Measurements from ENCODE around the gene MTHFD2. TPM values are rescaled to one million over a fixed set of nuclear protein-coding genes. Genes with fewer than 3 reads are reported as not detected.

The MTHFD2 gene
- total RNA-seq, 3 donors from 2014 or later (not counting 1 experiment from before 2014, with no cell fraction given): 28.7 to 41.1 (median 40.5) TPM

DNA sequence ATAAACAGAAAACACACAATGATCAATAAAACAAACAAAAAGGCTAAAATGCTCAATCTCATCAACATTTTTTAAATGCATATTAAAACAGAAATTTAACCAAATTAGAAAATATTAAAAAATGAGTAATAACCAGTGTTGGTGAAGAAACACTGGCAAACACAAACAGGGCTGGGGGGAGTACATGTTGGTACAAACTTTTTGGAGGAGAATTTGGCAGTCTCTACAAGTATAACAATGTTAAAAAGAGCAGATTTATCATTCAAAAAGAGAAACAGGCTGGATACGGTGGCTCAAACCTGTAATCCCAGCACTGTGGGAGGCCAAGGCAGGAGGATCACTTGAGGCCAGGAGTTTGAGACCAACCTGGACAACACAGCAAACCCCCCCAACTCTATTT is 33.7 kb upstream of the MTHFD2 start:
- Histone ChIP-seq H3K36me3 (ENCODE audit: control insufficient read depth, insufficient read depth, low read length) (peaks cover 80% of the 10 kb centered on the region), H3K27ac (ENCODE audit: low read length) (no peak overlapping the region), H3K4me1 (ENCODE audit: control insufficient read depth, insufficient read depth, low read length) (no peaks in the 10 kb centered on the region), H3K4me3 (ENCODE audit: low read length) (no peak overlapping the region), H3K9me3 (ENCODE audit: control insufficient read depth, insufficient read depth, low read length) (peaks cover 3% of the 10 kb centered on the region), H3K27me3 (ENCODE audit: control insufficient read depth, insufficient read depth, low read length) (no peaks in the 10 kb centered on the region)
- ATAC-seq (no peak), DNase-seq (no peak)
- TF ChIP-seq, protein P1, sequence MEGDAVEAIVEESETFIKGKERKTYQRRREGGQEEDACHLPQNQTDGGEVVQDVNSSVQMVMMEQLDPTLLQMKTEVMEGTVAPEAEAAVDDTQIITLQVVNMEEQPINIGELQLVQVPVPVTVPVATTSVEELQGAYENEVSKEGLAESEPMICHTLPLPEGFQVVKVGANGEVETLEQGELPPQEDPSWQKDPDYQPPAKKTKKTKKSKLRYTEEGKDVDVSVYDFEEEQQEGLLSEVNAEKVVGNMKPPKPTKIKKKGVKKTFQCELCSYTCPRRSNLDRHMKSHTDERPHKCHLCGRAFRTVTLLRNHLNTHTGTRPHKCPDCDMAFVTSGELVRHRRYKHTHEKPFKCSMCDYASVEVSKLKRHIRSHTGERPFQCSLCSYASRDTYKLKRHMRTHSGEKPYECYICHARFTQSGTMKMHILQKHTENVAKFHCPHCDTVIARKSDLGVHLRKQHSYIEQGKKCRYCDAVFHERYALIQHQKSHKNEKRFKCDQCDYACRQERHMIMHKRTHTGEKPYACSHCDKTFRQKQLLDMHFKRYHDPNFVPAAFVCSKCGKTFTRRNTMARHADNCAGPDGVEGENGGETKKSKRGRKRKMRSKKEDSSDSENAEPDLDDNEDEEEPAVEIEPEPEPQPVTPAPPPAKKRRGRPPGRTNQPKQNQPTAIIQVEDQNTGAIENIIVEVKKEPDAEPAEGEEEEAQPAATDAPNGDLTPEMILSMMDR (IDR thresholded peaks at IDR 0.05): no peak
- Mint-ChIP-seq H3K4me3 (no peak overlapping the region), H3K9me3 (peaks cover 2 to 3% of the 10 kb centered on the region in 2 donors), H3K27ac (peak overlapping the region in 1 of 2 donors; percentile 56), H3K36me3 (peaks cover 30% of the 10 kb centered on the region), H3K4me1 (peaks cover 7 to 11% of the 10 kb centered on the region in 2 donors), H3K27me3 (ENCODE audit: low read depth in 2 of 2) (no peaks in the 10 kb centered on the region)
- WGBS (ENCODE audit: insufficient coverage): 100% methylated on average over 1 of the region's 1 CpG
- intact Hi-C loops (cut with micrococcal nuclease): no loop called here

DNA sequence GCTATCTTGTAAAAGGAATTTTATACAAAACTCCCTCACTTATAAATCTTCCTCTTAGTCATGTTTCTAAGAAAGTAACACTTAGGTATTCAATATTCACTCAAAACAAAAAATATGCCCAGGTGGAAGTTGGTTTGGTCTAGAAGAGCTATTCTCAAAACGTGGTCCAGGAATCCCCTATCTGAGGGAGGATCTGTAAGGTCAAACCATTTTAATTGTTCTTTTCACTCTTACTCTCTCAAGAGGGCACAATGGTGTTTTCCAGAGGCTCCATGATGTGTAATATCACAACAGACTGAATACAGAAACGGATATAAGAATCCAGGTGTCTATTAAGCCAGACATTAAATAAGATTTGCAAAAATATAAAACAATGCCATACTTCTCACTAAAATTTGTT is 29.7 kb upstream of the MTHFD2 start:
- H3K4me1 ChIP-seq (ENCODE audit: control insufficient read depth, insufficient read depth, low read length): peaks cover 10% of the 10 kb centered on the region
- no peak overlapping the region for H3K4me3 Mint-ChIP-seq
- no peak for ATAC-seq
- peaks cover 27% of the 10 kb centered on the region for H3K36me3 Mint-ChIP-seq
- H3K4me3 ChIP-seq (ENCODE audit: low read length): no peak overlapping the region
- 57% methylated on average over 2 of the region's 2 CpGs for WGBS (ENCODE audit: insufficient coverage)
- intact Hi-C loops (cut with micrococcal nuclease): no loop called here
- no peaks in the 10 kb centered on the region for H3K27me3 Mint-ChIP-seq (ENCODE audit: low read depth in 2 of 2)
- H3K27ac ChIP-seq (ENCODE audit: low read length): no peak overlapping the region
- H3K9me3 ChIP-seq (ENCODE audit: control insufficient read depth, insufficient read depth, low read length): peaks cover 3% of the 10 kb centered on the region
- peaks cover 2 to 3% of the 10 kb centered on the region in 2 donors for H3K9me3 Mint-ChIP-seq
- DNase-seq: no peak
- TF ChIP-seq, protein P1 (IDR thresholded peaks at IDR 0.05): no peak
- H3K4me1 Mint-ChIP-seq: peaks cover 18 to 26% of the 10 kb centered on the region in 2 donors
- H3K27me3 ChIP-seq (ENCODE audit: control insufficient read depth, insufficient read depth, low read length): no peaks in the 10 kb centered on the region
- H3K36me3 ChIP-seq (ENCODE audit: control insufficient read depth, insufficient read depth, low read length): peaks cover 76% of the 10 kb centered on the region
- H3K27ac Mint-ChIP-seq: peak overlapping the region in 1 of 2 donors; percentile 41

DNA sequence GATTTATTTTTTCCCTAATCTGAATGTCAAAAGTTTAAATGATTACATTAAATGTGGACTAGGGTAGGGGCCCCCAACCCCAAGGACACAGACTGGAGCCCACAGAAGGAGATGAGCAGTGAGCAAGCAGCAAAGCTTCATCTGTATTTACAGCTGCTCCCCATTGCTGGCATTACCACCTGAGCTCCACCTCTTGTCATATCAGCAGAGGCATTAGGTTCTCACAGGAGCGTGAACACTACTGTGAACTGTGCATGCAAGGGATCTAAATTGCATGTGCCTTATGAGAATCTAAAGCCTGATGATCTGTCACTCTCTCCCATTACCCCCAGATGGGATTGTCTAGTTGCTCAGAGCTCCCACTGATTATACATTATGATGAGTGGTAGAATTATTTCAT is 23.5 kb upstream of the MTHFD2 start:
- Mint-ChIP-seq H3K9me3 (no peaks in the 10 kb centered on the region), H3K36me3 (no peaks in the 10 kb centered on the region), H3K27ac (peak overlapping the region; percentile 91 to 93), H3K4me1 (peaks cover 47 to 56% of the 10 kb centered on the region in 2 donors), H3K27me3 (ENCODE audit: low read depth in 2 of 2) (no peaks in the 10 kb centered on the region), H3K4me3 (peak overlapping the region; percentile 89)
- Histone ChIP-seq H3K4me3 (ENCODE audit: low read length) (no peak overlapping the region), H3K36me3 (ENCODE audit: control insufficient read depth, insufficient read depth, low read length) (peaks cover 27% of the 10 kb centered on the region), H3K27ac (ENCODE audit: low read length) (no peak overlapping the region), H3K9me3 (ENCODE audit: control insufficient read depth, insufficient read depth, low read length) (no peaks in the 10 kb centered on the region), H3K4me1 (ENCODE audit: control insufficient read depth, insufficient read depth, low read length) (peaks cover 41% of the 10 kb centered on the region), H3K27me3 (ENCODE audit: control insufficient read depth, insufficient read depth, low read length) (no peaks in the 10 kb centered on the region)
- no peak for ATAC-seq
- WGBS (ENCODE audit: insufficient coverage): 81% methylated on average over 1 of the region's 1 CpG
- DNase-seq: no peak
- intact Hi-C loops (cut with micrococcal nuclease): loop anchor here (10.0 kb wide), 1 partner anchor 50 kb away; no protein-coding TSS in a partner anchor
- TF ChIP-seq, protein P1 (IDR thresholded peaks at IDR 0.05): no peak

DNA sequence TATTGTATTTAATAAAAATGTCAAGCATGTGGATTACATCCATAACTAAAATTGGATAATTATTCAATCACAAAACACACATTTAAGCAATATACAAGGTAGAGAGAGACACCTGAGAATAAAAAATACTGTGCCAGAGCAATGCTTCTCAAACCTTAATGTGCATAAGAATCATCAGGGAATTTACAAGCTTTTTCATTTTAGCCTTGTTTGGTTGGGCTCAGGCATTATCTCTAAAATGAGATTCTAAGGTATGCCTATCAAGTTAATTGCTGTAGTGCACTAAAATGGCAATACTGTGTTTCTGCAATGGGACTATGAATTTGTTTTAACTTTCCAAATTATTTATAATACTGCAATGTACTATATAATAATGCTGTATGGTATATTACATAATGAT is 20.7 kb upstream of the MTHFD2 start:
- Histone ChIP-seq H3K36me3 (ENCODE audit: control insufficient read depth, insufficient read depth, low read length) (peaks cover 6% of the 10 kb centered on the region), H3K4me1 (ENCODE audit: control insufficient read depth, insufficient read depth, low read length) (peaks cover 44% of the 10 kb centered on the region), H3K27me3 (ENCODE audit: control insufficient read depth, insufficient read depth, low read length) (no peaks in the 10 kb centered on the region), H3K4me3 (ENCODE audit: low read length) (peak overlapping the region; percentile 85), H3K27ac (ENCODE audit: low read length) (peak overlapping the region; percentile 94), H3K9me3 (ENCODE audit: control insufficient read depth, insufficient read depth, low read length) (no peaks in the 10 kb centered on the region)
- peaks cover 37 to 46% of the 10 kb centered on the region in 2 donors for H3K4me1 Mint-ChIP-seq
- no peaks in the 10 kb centered on the region for H3K27me3 Mint-ChIP-seq (ENCODE audit: low read depth in 2 of 2)
- H3K27ac Mint-ChIP-seq: peak overlapping the region; percentile 91 to 93
- TF ChIP-seq, protein P1 (IDR thresholded peaks at IDR 0.05): no peak
- H3K36me3 Mint-ChIP-seq: no peaks in the 10 kb centered on the region
- DNase-seq: no peak
- ATAC-seq: no peak
- peak overlapping the region; percentile 89 for H3K4me3 Mint-ChIP-seq
- no peaks in the 10 kb centered on the region for H3K9me3 Mint-ChIP-seq
- intact Hi-C loops (cut with micrococcal nuclease): loop anchor here (1.0 to 10.0 kb wide), 2 partner anchors 21 to 53 kb away; partner anchors contain the start of gene MTHFD2

Data from natural killer cell (primary cell).